Head of caudate nucleus (tissue), 42 donors: Measurements from ENCODE around the gene SEPTIN12.

Experiments used
- DNase-seq, 42 donors: peaks; one replicate each; pipeline versions ENCODE4 v3.0.0 to v3.0.0-alpha.2; 2020 to 2021; ENCODE audit warnings: mixed read lengths in 7 of 42
- intact Hi-C: fragments of 100-400 bp; cut with DNase I; formaldehyde crosslinking; loops from one replicate; pipeline ENCODE4 v1.15.0; 2022

Gene SEPTIN12

GRCh38 chr16:4787627-4788482 lies at the start of gene SEPTIN12:
Gene SEPTIN12, minus strand, starts transcription at chr16:4788345. Its CDS starts 700 bp downstream, at chr16:4787645.
- intact Hi-C loops = no loop called here
- DNase-seq = no peak

- no peak for DNase-seq
- intact Hi-C loops = no loop called here
These were observed 48.6 kb upstream of the SEPTIN12 start for GRCh38 chr16:4836727-4837126.

- no peak for DNase-seq
- intact Hi-C loops = no loop called here
These were observed 45.4 kb upstream of the SEPTIN12 start for GRCh38 chr16:4833584-4833983.

GRCh38 chr16:4832698-4833343 lies 44.7 kb upstream of the SEPTIN12 start:
- intact Hi-C loops = no loop called here
- no peak for DNase-seq

- intact Hi-C loops = no loop called here
- no peak for DNase-seq
These were observed 43.5 kb upstream of the SEPTIN12 start for GRCh38 chr16:4831616-4832015.

- DNase-seq = no peak
- intact Hi-C loops = no loop called here
These were observed 42.3 kb upstream of the SEPTIN12 start for GRCh38 chr16:4830408-4830807.

- DNase-seq = no peak
- intact Hi-C loops = no loop called here
These were observed 40.6 kb upstream of the SEPTIN12 start for GRCh38 chr16:4828567-4829321.

- no peak for DNase-seq
- intact Hi-C loops = no loop called here
These were observed 38.8 kb upstream of the SEPTIN12 start for GRCh38 chr16:4826980-4827379.

- no peak for DNase-seq
- intact Hi-C loops = no loop called here
These were observed 38.4 kb upstream of the SEPTIN12 start for GRCh38 chr16:4826526-4826925.

GRCh38 chr16:4825196-4825595 lies 37.1 kb upstream of the SEPTIN12 start:
- intact Hi-C loops = no loop called here

GRCh38 chr16:4820652-4821051 lies 32.5 kb upstream of the SEPTIN12 start:
- peak in 4 of 42 donors; percentile 22 to 48 (median 37) for DNase-seq
- intact Hi-C loops = no loop called here

More at GRCh38 chr16:4825196-4825595, 37.1 kb upstream of the SEPTIN12 start:
- no peak for DNase-seq

GRCh38 chr16:4814542-4815173 lies 26.5 kb upstream of the SEPTIN12 start:
- DNase-seq = no peak
- intact Hi-C loops = no loop called here

GRCh38 chr16:4814046-4814445 lies 25.9 kb upstream of the SEPTIN12 start:
- no peak for DNase-seq
- intact Hi-C loops = no loop called here

- intact Hi-C loops = no loop called here
- DNase-seq = no peak
These were observed 25.3 kb upstream of the SEPTIN12 start for GRCh38 chr16:4813251-4814003.

GRCh38 chr16:4811773-4812172 lies 23.6 kb upstream of the SEPTIN12 start:
- no peak for DNase-seq

GRCh38 chr16:4811242-4811641 lies 23.1 kb upstream of the SEPTIN12 start:
- intact Hi-C loops = no loop called here
- DNase-seq = no peak

More at GRCh38 chr16:4811773-4812172, 23.6 kb upstream of the SEPTIN12 start:
- intact Hi-C loops = no loop called here

GRCh38 chr16:4806280-4806679 lies 18.1 kb upstream of the SEPTIN12 start:
- no peak for DNase-seq

GRCh38 chr16:4805231-4805630 lies 17.1 kb upstream of the SEPTIN12 start:
- intact Hi-C loops = no loop called here
- DNase-seq = no peak

More at GRCh38 chr16:4806280-4806679, 18.1 kb upstream of the SEPTIN12 start:
- intact Hi-C loops = no loop called here
